HepG2 (cell line): ENCODE results near the gene PTGDS. TPM values are rescaled to one million over a fixed set of nuclear protein-coding genes. Genes with fewer than 3 reads are reported as not detected.

Source experiments
- ATAC-seq: fragments of 200-7000 bp; cut with Tn5 transposase; 3 replicates; pipeline ENCODE4 v1.9.1; 2020; ENCODE audit warnings: mild to moderate bottlenecking, moderate library complexity
- BruUV-seq: library from RNA; stranded (reverse); fragments of 400-500 nt; replicated peaks from 2 replicates; lab custom pipeline; 2021; lab: Mats Ljungman, UMichigan
- CTCF ChIA-PET: fragments of 300-600 bp; formaldehyde crosslinking; extraction: SDS; loops from one replicate; lab custom pipeline; 2021; ENCODE audit warnings: low total read pairs, inconsistent platforms, low intra/inter-chr PET ratio; lab: Yijun Ruan, JAX
- POLR2A ChIA-PET: fragments of 350-600 bp; sonication (Branson Sonifier 250); formaldehyde crosslinking; loops from one replicate; lab custom pipeline; 2020; ENCODE audit warnings: antibody characterized with exemption, inconsistent platforms; lab: Yijun Ruan, JAX
- DNase-seq: peaks from one replicate; pipeline ENCODE4 v3.0.0-alpha.2; 2015; ENCODE audit warnings: low spot score
- FAIRE-seq: peaks from 3 replicates; lab custom pipeline; 2011; peaks lifted over from hg19 to GRCh38; lab: Jason Lieb, UNC
- H2AFZ ChIP-seq: one replicate; pipeline ENCODE4 v1.6.1; 2011; ENCODE audit warnings: low read length, inconsistent platforms
- H3K27ac ChIP-seq: fragments of 300-600 bp; 3 replicates; pipeline ENCODE4 v1.8.0; 2011; ENCODE audit warnings: mixed run types, mild to moderate bottlenecking, mixed read lengths, low read length, inconsistent platforms; ENCODE audit not compliant: insufficient read depth; ENCODE audit errors: extremely low read length
- H3K27me3 ChIP-seq, 2 experiments: fragments of 200-600 bp in 1 of 2; 2 replicates in 1 of 2; 3 replicates in 1 of 2; pipeline versions ENCODE4 v1.6.0 to v1.8.0; 2011; ENCODE audit warnings: low read length in 2 of 2, mild to moderate bottlenecking in 2 of 2, moderate library complexity in 2 of 2, inconsistent platforms in 1 of 2; ENCODE audit not compliant: insufficient read depth in 2 of 2, control insufficient read depth in 1 of 2
- H3K36me3 ChIP-seq, 2 experiments: fragments of 200-600 bp in 1 of 2; replicated peaks in 1 of 2; 2 replicates in 1 of 2; 3 replicates in 1 of 2; pipeline versions ENCODE4 v1.5.1 to v1.8.0; 2011; ENCODE audit warnings: low read length in 2 of 2, inconsistent platforms in 1 of 2; ENCODE audit not compliant: insufficient read depth in 2 of 2, control insufficient read depth in 1 of 2
- H3K4me1 ChIP-seq: 2 replicates; pipeline ENCODE4 v1.5.1; 2012; ENCODE audit warnings: low read length, inconsistent platforms; ENCODE audit not compliant: insufficient read depth
- H3K4me2 ChIP-seq: 2 replicates; pipeline ENCODE4 v1.6.0; 2011; ENCODE audit warnings: low read depth, low read length, inconsistent platforms
- H3K4me3 ChIP-seq, 3 experiments: fragments of 200-600 bp in 1 of 3; sonication (generic), shearing (Covaris generic) in 1 of 3; replicated peaks in 1 of 3; 2 replicates each; pipeline ENCODE4 v1.5.1; 2011 to 2016; ENCODE audit warnings: low read length in 3 of 3, inconsistent platforms in 2 of 3, low read depth in 2 of 3, mild to moderate bottlenecking in 2 of 3, control low read depth in 1 of 3, mixed read lengths in 1 of 3; ENCODE audit not compliant: insufficient read depth in 1 of 3
- H3K79me2 ChIP-seq: one replicate; pipeline ENCODE4 v1.6.1; 2011; ENCODE audit warnings: low read length, inconsistent platforms; ENCODE audit not compliant: insufficient read depth
- H3K9ac ChIP-seq: 2 replicates; pipeline ENCODE4 v1.6.0; 2011; ENCODE audit warnings: mild to moderate bottlenecking, low read depth, low read length, inconsistent platforms; ENCODE audit not compliant: insufficient read depth
- H3K9me3 ChIP-seq: 2 replicates; pipeline ENCODE4 v1.5.1; 2012; ENCODE audit warnings: mild to moderate bottlenecking, low read length
- H4K20me1 ChIP-seq: 2 replicates; pipeline ENCODE4 v1.6.0; 2011; ENCODE audit warnings: inconsistent platforms, mild to moderate bottlenecking, low read length, moderate library complexity; ENCODE audit not compliant: insufficient read depth
- ARID2 ChIP-seq: sonication (generic); formaldehyde crosslinking; IDR thresholded peaks from 2 replicates; pipeline ENCODE4 v1.8.1; 2022; ENCODE audit warnings: mild to moderate bottlenecking, missing genetic modification reagents, borderline replicate concordance
- ATAD3A ChIP-seq: sonication (generic); formaldehyde crosslinking; IDR thresholded peaks from 2 replicates; pipeline ENCODE4 v1.4.0; 2020; ENCODE audit warnings: missing genetic modification reagents
- FOSL2 ChIP-seq: sonication (generic); formaldehyde crosslinking; IDR thresholded peaks from 2 replicates; pipeline ENCODE4 v1.4.0; 2020; ENCODE audit warnings: missing genetic modification reagents
- KLF11 ChIP-seq: IDR thresholded peaks from 2 replicates; pipeline ENCODE4 v1.6.1; 2016; ENCODE audit warnings: missing compliant biosample characterization
- PAXIP1 ChIP-seq: sonication (generic); formaldehyde crosslinking; conservative IDR thresholded peaks from 2 replicates; pipeline ENCODE4 v1.4.0; 2020; ENCODE audit warnings: mild to moderate bottlenecking, missing genetic modification reagents, moderate library complexity
- RELA ChIP-seq: sonication (generic); formaldehyde crosslinking; IDR thresholded peaks from 2 replicates; pipeline ENCODE4 v1.4.0; 2020; ENCODE audit warnings: missing genetic modification reagents
- SAP130 ChIP-seq: IDR thresholded peaks from 2 replicates; pipeline ENCODE4 v1.6.1; 2016; ENCODE audit warnings: low read depth
- SMAD9 ChIP-seq: sonication (generic); formaldehyde crosslinking; IDR thresholded peaks from 2 replicates; pipeline ENCODE4 v1.5.1; 2020; ENCODE audit warnings: mild to moderate bottlenecking, missing genetic modification reagents
- TFDP1 ChIP-seq: IDR thresholded peaks from 2 replicates; pipeline ENCODE4 v1.6.1; 2016; ENCODE audit warnings: missing compliant biosample characterization, missing genetic modification reagents, borderline replicate concordance
- TP53 ChIP-seq: sonication (generic); formaldehyde crosslinking; conservative IDR thresholded peaks from 2 replicates; pipeline ENCODE4 v1.4.0; 2020; ENCODE audit warnings: missing genetic modification reagents
- ZNF644 ChIP-seq: IDR thresholded peaks from 2 replicates; pipeline ENCODE4 v1.6.1; 2016; ENCODE audit warnings: low read depth
- WGBS: methylation state at CpG from one replicate; pipeline ENCODE4 v1.1.6; 2017; ENCODE audit warnings: low lambda C conversion rate; 5-methylcytosine and 5-hydroxymethylcytosine counted together
- in situ Hi-C: cut with HindIII; loops from 2 replicates; pipeline ENCODE4 v1.10.0; 2017; ENCODE audit warnings: low pct_unique_long_range_greater_than_20kb; ENCODE audit not compliant: extremely low pct_ligation_motif_present
- intact Hi-C: fragments of 100-400 bp; cut with micrococcal nuclease; formaldehyde crosslinking; loops from one replicate; pipeline ENCODE4 v1.10.0; 2022; ENCODE audit not compliant: unreplicated experiment
- polyA plus RNA-seq, 8 experiments: library from polyadenylated mRNA; depleted of rRNA in 3 of 8; stranded (reverse) in 7 of 8; unstranded in 1 of 8; fragments of >200 nt; fragmentation: Illumina TruSeq in 4 of 8; extraction: Trizol in 4 of 8; gene quantifications; 2 replicates each; pipeline versions ENCODE4 v1.2.1 to v1.2.3, GENCODE V29; 2011 to 2016; ENCODE audit warnings: low read depth in 4 of 8, missing spikeins in 1 of 8, mixed read lengths in 1 of 8; ENCODE audit not compliant: insufficient read depth in 1 of 8
- total RNA-seq, 5 experiments: library from RNA; depleted of rRNA; stranded (reverse); fragments of >200 nt; fragmentation: Illumina TruSeq; extraction: Trizol; gene quantifications; 2 replicates each; pipeline ENCODE4 v1.2.3, GENCODE V29; 2016; ENCODE audit warnings: low read depth in 1 of 5

The PTGDS gene
- total and polyA plus RNA-seq, 2 of the 13 experiments (the other 11 are each of a cell fraction or from before 2014, with no cell fraction given), result 0.33 to 0.50 TPM

- TF ChIP-seq SMAD9 (CRISPR knock-in tag), result no peak
Observed at GRCh38 chr9:136931611-136932130, 45.6 kb upstream of the PTGDS start (continued).

GRCh38 chr9:136934277-136934676 is 43.0 kb upstream of the PTGDS start:
- peak overlapping the region; percentile 37 for H3K4me2 ChIP-seq
- H3K9me3 ChIP-seq, result no peaks in the 10 kb centered on the region
- H3K36me3 ChIP-seq, result 0 out of 5 replicates have a peak, but pooled peaks cover 0 to 3% of the 10 kb centered on the region in 2 experiments
- H3K79me2 ChIP-seq, result no peaks in the 10 kb centered on the region
- FAIRE-seq, result no peak
- peak; percentile 37 for DNase-seq
- H3K4me1 ChIP-seq, result peaks cover 37% of the 10 kb centered on the region
- H3K9ac ChIP-seq, result no peak overlapping the region
- no peaks in the 10 kb centered on the region for H3K27me3 ChIP-seq
- no TSS peak for BruUV-seq
- CTCF ChIA-PET, result no interaction called here
- peak; percentile 59; the same call in 1 of the 2 replicates for TF ChIP-seq FOSL2
- TF ChIP-seq PAXIP1 (CRISPR knock-in tag), result peak; percentile 48
- no peak for TF ChIP-seq KLF11 (CRISPR knock-in tag)
- 0 out of 2 replicates have a peak, but pooled peaks have one; percentile 36 for TF ChIP-seq ARID2 (CRISPR knock-in tag)
- peak; percentile 72; the same call in 1 of the 2 replicates for TF ChIP-seq ZNF644 (CRISPR knock-in tag)
- no peak for TF ChIP-seq ATAD3A (CRISPR knock-in tag)
- no peak for TF ChIP-seq RELA
- TF ChIP-seq TFDP1 (CRISPR knock-in tag), result peak; percentile 32; the same call in 1 of the 2 replicates
- TF ChIP-seq TP53, result no peak
- 0 out of 2 replicates have a peak, but pooled peaks have one; percentile 18 for TF ChIP-seq SAP130
- ATAC-seq, result peak; percentile 25; the same call in 2 of the 3 replicates
- H2AFZ ChIP-seq, result no peak overlapping the region
- intact Hi-C loops (no loop called here), in situ Hi-C loops (no loop called here)
- H4K20me1 ChIP-seq, result no peaks in the 10 kb centered on the region
- H3K27ac ChIP-seq, result no peak overlapping the region
- WGBS, result 47% methylated on average over 3 of the region's 3 CpGs
- POLR2A ChIA-PET, result no interaction called here
- no peak overlapping the region for H3K4me3 ChIP-seq
